ENCODE measurements around the gene MCM9.

Gene MCM9

GRCh38 chr6:118876198-118876597 lies 58.8 kb downstream of the MCM9 start:
- Histone ChIP-seq H3K27ac (no peak overlapping the region), H3K27me3 (no peaks in the 10 kb centered on the region), H3K9me3 (no peaks in the 10 kb centered on the region), H3K4me3 (no peak overlapping the region), H3K36me3 (no peaks in the 10 kb centered on the region), H3K4me1 (no peaks in the 10 kb centered on the region)
- TF ChIP-seq CTCF (IDR thresholded peaks at IDR 0.05) = no peak
- intact Hi-C loops (cut with DNase I; ENCODE audit: low total_unique reads) = no loop called here
- DNase-seq = no peak

GRCh38 chr6:118875672-118876071 lies 59.3 kb downstream of the MCM9 start:
- H3K4me1 ChIP-seq = no peaks in the 10 kb centered on the region
- no peaks in the 10 kb centered on the region for H3K36me3 ChIP-seq
- H3K27ac ChIP-seq = no peak overlapping the region
- no peak for TF ChIP-seq CTCF (IDR thresholded peaks at IDR 0.05)
- DNase-seq = no peak
- no peaks in the 10 kb centered on the region for H3K9me3 ChIP-seq
- H3K4me3 ChIP-seq = no peak overlapping the region
- intact Hi-C loops (cut with DNase I; ENCODE audit: low total_unique reads) = no loop called here
- H3K27me3 ChIP-seq = no peaks in the 10 kb centered on the region

GRCh38 chr6:118873239-118873638 lies 61.7 kb downstream of the MCM9 start:
- Histone ChIP-seq H3K27ac (no peak overlapping the region), H3K36me3 (no peaks in the 10 kb centered on the region), H3K4me1 (no peaks in the 10 kb centered on the region), H3K4me3 (no peak overlapping the region), H3K9me3 (no peaks in the 10 kb centered on the region), H3K27me3 (no peaks in the 10 kb centered on the region)
- intact Hi-C loops (cut with DNase I; ENCODE audit: low total_unique reads) = no loop called here
- DNase-seq = no peak
- no peak for TF ChIP-seq CTCF (IDR thresholded peaks at IDR 0.05)

- no peaks in the 10 kb centered on the region for H3K4me1 ChIP-seq
- no peak for DNase-seq
- H3K9me3 ChIP-seq = no peaks in the 10 kb centered on the region
- no peak overlapping the region for H3K4me3 ChIP-seq
- no peak overlapping the region for H3K27ac ChIP-seq
- H3K36me3 ChIP-seq = no peaks in the 10 kb centered on the region
- intact Hi-C loops (cut with DNase I; ENCODE audit: low total_unique reads) = no loop called here
- no peak for TF ChIP-seq CTCF (IDR thresholded peaks at IDR 0.05)
- no peaks in the 10 kb centered on the region for H3K27me3 ChIP-seq
Observed at GRCh38 chr6:118872726-118873125, 62.2 kb downstream of the MCM9 start.

- no peaks in the 10 kb centered on the region for H3K36me3 ChIP-seq
- no peaks in the 10 kb centered on the region for H3K4me1 ChIP-seq
- H3K4me3 ChIP-seq = no peak overlapping the region
- intact Hi-C loops (cut with DNase I; ENCODE audit: low total_unique reads) = no loop called here
- DNase-seq = no peak
- H3K27me3 ChIP-seq = no peaks in the 10 kb centered on the region
- no peaks in the 10 kb centered on the region for H3K9me3 ChIP-seq
- H3K27ac ChIP-seq = no peak overlapping the region
- no peak for TF ChIP-seq CTCF (IDR thresholded peaks at IDR 0.05)
Observed at GRCh38 chr6:118872318-118872717, 62.6 kb downstream of the MCM9 start.

GRCh38 chr6:118871331-118871730 lies 63.6 kb downstream of the MCM9 start:
- DNase-seq = no peak
- H3K27ac ChIP-seq = no peak overlapping the region

More at GRCh38 chr6:118871331-118871730, 63.6 kb downstream of the MCM9 start:
- TF ChIP-seq CTCF (IDR thresholded peaks at IDR 0.05) = no peak
- intact Hi-C loops (cut with DNase I; ENCODE audit: low total_unique reads) = no loop called here
- H3K36me3 ChIP-seq = no peaks in the 10 kb centered on the region
- H3K9me3 ChIP-seq = no peaks in the 10 kb centered on the region
- no peaks in the 10 kb centered on the region for H3K4me1 ChIP-seq
- H3K4me3 ChIP-seq = no peak overlapping the region
- H3K27me3 ChIP-seq = no peaks in the 10 kb centered on the region
